CD4-positive, alpha-beta T cell treated with Interleukin-15 for 4 hours (primary cell): ENCODE data around the gene CREB3.

Source experiments
- DNase-seq: peaks from one replicate; pipeline ENCODE4 v3.0.0-alpha.2; 2020; ENCODE audit warnings: low spot score

Gene CREB3

DNA sequence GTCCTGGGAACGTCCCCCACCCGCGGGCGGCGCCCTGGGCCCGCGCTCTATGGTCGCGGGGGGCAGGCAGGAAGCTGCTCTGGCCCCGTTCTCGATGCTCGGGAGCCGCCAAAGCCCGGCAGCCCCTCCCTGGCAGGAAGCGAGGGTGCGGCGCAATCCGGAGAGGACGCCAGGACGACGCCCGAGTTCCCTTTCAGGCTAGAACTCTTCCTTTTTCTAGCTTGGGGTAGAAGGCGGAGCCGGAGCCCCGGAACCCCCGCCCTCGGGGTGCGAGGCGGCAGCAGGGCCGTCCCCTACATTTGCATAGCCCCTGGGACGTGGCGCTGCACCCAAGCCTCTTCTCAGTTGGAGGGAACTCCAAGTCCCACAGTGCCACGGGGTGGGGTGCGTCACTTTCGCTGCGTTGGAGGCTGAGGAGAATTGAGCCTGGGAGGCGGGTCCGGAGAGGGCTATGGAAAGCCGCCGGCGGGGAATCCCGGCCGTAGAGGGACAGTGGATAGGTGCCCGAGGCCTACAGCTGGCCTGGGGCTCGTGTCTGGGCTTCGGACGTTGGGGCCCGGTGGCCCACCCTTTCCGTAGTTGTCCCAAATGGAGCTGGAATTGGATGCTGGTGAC, at the start of gene CREB3, which contains the start of gene TLN1:
TSS of gene CREB3 (plus strand) at position 482 of the 615 bp plus-strand sequence. CDS start at position 589, 107 bp downstream.
TSS of gene TLN1 (minus strand) at position 11 of the 615 bp plus-strand sequence. CDS start 6,501 bp downstream, outside the sequence.
- peak; percentile 98 for DNase-seq

GRCh38 chr9:35683323-35683722, 49.1 kb upstream of the CREB3 start:
- no peak for DNase-seq

DNA sequence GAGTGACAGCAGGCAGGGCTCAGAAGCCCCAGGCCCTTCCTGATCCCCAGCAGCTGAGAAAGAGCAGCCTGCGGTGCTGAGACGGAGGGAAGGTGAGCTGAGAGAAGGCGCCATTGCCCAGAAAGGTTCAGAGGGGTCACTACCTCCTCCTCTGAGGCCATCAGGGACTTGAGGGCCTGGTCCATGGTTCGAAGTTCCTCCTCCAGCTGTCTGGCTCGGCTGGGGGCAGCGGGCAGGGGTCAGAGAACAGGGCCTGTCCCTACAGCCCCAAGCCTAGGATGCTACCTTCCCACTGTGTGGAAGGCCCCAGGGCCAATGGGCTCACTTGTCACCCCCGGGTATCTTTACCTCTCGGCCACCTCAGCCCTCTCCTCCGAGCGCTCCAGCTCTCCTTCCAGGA, 47.5 kb upstream of the CREB3 start:
- DNase-seq: no peak

DNA sequence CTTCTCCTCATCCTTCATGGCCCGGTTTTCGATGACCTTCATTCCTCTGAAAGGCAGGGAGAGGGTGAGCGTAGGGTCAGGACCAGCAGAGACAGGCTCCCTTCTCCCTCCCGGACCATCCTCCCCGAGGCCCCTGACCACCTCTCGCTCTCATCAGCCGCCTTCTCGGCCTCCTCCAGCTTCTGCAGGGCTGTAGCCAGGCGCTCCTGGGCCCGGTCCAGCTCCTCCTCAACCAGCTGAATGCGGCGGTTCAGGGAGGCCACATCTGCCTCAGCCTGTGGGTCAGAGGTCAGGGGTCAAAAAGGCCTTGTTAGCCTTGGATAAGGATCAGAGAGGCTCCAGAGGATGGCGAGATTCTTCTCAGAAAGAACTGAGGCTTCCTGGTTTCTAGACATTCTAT, 47.0 kb upstream of the CREB3 start:
- DNase-seq: no peak

DNA sequence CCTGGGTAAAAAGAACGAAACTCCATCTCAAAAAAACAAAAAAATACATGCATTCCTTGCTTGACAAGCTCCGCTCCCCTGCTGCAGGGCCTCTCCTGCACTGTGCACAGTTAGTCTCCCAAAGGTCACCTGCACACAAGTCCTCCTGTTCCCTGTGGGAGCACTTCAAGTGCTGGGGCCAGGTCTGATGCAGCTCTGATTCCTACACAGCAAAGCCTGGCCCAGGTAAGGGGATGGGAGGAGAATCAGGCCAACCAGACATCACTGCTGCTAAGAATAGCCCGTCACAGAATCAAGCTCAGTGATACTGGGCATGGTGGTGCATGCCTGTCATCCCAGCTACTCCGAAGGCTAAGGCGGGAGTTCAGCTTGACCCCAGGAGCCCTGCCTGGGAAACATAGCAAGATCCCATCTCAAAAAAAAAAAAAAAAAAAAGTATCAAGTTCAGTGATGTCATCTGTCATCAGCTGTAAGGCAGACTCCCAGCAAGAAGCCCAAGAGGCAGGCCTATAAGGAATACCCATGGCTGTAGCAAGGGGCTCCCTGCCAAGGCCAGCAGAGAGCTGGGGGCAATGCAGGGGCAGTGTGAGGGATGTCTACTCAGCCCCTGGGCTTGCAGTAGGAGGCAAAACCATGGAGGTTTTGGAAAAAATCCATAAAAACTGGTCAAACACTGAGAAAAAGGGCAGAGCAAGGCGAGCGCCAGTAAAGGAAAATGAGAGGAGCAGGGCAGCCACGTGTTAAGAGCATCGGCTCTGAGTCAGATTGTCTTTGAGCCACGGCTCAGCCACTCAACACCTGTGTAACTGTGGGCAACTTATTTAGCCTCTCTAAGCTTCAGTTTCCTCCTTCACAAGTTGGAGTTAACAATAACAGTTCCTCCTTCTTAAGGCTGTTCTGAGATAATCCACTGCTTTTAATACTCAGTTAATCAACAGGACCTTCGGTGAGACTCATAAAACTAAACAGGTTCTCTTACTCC, 46.0 kb upstream of the CREB3 start:
- DNase-seq: no peak

GRCh38 chr9:35687306-35687705, 45.2 kb upstream of the CREB3 start:
- no peak for DNase-seq

DNA sequence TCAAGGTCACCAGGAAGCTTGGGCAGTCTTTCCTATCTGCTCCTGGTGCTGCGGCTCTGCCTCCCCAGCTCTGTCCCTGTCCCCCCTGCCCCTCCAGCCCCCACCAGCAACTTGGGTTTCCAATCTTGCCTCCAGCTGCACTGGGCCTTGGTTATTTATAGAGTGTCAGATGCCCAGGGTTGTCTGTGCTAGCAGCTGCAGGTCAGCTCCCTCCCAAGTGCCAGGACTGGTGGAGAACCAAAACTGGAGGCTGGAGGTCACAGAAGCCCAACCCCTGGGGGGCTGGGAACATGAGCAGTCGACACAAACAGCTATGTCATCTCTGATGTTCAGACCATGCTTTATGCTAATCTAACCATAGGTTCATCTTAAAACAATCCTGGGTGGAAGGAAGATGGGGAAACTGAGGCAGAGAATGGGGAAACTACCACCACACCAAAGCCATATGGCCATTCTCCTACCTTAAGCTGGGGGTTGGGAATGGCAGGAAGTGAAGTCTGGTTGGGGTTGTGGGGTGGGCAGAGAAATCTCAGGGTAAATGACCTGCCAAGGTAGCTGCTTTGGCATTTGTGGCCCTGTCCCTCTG, 44.4 kb upstream of the CREB3 start:
- no peak for DNase-seq

DNA sequence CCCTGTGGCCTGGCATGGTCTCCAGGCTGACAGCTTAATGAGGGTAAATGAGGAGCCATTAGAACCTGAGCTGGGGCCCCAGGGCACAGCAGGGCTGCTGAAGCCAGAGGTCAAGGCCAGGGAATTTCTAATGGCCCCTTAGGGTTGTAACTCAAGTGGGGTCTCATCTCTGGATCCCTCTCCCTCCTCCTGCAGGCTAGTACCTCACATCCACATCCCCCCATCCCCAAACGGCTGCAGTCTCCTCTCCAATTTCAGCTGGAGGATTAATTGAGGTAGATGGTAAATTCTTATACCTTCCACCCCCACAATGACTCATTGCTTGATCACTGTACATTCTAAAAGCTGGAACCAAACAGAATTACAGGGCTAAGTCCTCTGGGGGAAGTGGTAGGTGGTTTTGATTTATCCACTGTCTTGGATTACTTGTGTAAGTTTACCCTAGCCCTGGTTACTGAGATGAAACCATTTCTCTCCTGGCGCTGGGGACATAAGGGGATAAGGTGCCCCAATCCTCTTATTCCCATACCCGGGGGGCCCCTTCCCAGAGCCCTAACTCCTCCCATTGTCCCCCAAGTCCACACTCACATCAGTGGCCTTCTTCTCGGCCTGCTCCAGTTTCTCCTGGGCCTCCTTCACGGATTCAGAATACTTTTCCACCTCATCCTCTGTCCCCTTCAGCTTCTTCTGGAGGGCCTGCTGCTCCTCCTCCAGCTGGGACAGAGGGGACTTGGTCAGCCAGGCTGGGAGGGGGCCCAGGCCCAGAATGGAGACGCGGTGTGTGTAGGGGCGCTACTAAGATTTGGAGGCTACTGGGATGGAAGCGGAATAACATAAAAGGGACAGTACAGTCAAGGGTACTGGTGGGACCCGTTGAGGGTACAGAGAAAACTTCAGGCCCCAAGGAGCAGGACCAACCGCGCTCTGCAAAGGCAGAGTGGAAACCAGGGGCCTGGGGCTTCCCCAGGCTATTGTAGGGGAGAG, 43.6 kb upstream of the CREB3 start:
- peak; percentile 18 for DNase-seq

DNA sequence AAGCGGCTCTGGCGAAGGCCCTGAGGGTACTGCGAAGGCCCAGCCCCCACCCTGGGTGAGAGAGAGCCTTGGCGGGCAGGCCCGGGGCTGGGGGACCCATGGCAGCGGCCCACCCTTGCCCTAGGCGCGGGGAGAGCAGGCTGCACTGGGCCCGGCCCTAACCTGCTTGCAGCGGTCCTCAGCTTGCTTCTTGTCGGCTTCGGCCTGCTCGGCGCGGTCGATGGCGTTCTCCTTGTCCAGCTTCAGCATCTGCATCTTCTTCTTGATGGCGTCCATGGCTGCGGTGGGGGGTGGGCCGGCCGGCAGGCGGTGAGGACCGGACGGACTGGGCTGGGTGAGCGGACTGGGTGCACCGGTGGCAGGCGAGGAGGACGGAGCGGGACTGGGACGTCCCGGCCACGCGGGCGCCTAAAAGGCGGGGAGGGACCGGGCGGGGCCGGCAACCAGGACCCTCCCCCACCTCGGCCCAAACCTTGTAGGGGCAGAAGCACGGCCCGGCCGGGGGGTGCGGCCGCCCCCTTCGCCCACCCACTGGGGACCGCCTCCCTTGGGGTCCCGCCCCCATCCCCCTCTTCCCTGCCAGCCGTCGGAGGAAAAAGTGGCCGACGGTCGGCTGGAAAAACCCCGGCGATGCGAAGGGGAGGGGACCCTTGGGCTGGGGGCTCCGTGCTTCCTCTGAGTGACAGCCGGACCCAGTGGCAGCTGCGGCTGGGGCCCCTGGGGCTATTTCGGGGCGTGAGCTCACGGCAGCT, 42.7 kb upstream of the CREB3 start, which contains the start of gene TPM2:
TSS of gene TPM2 (minus strand) at position 384 of the 752 bp plus-strand sequence. CDS start at position 276, 108 bp downstream.
- no peak for DNase-seq

GRCh38 chr9:35690294-35690613, 42.2 kb upstream of the CREB3 start:
- no peak for DNase-seq

- peak; percentile 17 for DNase-seq
Observed at GRCh38 chr9:35690614-35691333, 41.7 kb upstream of the CREB3 start.

GRCh38 chr9:35691334-35691650, 41.2 kb upstream of the CREB3 start:
- no peak for DNase-seq

- DNase-seq: no peak
Observed at GRCh38 chr9:35691757-35692301, 40.6 kb upstream of the CREB3 start.

DNA sequence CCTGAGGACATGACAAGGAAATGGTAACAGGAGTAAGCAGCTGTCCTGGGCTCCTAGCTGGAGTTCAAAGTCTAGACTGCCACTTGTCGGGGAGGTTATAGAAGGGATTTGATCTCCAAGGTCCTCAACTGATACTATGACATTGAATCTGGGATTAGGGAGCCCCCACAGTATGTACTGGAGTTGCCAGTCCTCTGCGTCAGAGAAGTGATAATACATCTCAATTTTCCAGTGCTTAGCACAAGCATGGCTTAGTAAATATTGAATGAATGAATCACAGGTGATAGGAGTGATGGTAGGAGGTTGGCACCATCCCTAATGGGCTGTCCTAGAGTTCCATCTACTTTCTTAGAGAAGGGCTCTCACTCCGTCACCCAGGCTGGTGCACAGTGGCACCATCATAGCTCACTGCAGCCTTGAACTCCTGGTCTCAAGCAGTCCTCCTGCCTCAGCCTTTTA, 36.5 kb upstream of the CREB3 start:
- DNase-seq: no peak

DNA sequence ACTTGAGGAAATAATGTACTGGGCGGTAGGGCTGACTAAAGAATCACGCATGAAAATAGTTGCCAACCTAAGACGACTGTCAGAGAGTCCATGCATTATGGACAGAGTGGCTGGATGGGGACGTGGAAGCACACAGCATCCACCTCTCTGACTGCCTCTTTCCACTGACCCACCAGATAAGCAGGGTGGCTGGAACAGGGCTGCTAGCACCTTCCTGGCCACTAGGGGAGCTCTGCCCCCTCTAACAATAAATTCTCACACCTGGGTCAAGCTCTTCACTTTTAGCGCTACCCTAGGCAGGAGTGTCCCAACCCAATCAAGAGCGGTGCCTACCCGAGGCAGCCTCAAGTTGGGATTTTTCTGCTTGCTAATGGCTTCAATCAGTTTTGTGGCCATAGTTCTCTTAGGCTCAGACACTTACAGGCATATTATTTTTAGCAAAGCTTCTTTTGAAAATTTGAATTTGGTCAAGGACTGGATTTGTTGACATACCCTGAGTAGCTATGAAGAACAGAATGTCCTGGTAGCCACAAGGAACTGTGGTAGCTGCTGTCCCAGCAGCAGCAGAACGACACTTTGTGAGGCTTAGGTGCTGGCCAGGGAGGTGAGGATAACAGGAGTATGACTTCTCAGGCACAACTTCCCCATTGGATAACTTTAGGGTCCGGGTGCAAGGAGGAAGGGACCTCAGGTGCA, 35.8 kb upstream of the CREB3 start:
- DNase-seq: peak; percentile 59

DNA sequence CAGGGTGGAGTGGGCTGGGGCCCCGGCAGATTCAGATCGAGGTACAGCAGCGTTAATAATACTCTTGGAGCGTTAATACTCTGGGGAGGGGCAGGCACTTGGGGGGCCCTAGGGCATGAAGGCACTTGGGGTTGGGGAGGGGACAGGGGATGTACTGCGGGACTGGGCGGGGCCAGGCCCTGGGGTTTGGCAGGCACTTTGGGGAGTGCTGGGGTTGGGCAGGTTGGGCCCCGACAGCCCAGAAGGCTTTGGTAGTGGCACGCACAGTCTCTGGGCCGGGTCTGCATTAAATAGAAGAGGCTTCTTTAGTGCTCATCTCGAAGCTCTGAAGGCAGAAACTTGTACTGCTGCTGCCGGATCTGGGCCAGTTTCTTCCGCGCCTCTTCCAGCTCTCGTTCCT, 35.0 kb upstream of the CREB3 start:
- no peak for DNase-seq

GRCh38 chr9:35698231-35698630, 34.2 kb upstream of the CREB3 start:
- no peak for DNase-seq

GRCh38 chr9:35700031-35700430, 32.4 kb upstream of the CREB3 start:
- no peak for DNase-seq

- DNase-seq: no peak
Observed at GRCh38 chr9:35700942-35701341, 31.5 kb upstream of the CREB3 start.
